ENCODE data around the gene DHX32.

DNA sequence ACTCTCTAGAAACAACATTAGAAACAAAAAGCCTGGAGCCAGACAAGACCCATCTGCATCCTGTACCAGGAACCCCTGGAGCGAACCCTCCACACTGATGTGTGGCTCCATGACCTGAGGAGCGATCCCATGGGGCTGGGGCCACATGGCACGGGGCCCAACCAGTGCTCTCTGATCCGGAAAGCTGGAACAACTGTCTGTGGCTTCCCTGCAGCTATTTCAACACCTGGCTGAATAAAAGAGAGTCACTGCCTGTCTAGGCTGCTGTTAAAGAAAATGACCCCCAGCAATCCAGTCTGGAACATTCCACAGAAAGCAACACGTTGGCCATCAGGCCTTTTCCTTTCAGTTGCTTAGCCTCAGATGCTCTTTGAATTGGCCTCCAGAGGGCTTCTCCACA, 79.0 kb downstream of the DHX32 start:
- TF ChIP-seq CTCF (conservative IDR thresholded peaks at IDR 0.05 in 1 of 2, IDR thresholded peaks at IDR 0.05 in 1 of 2; ENCODE audit: extremely low read depth in 1 of 2, insufficient read depth in 1 of 2, low read depth in 1 of 2, low read length in 2 of 2) (no peak), EZH2 (IDR thresholded peaks at IDR 0.05; ENCODE audit: borderline replicate concordance, low read length) (no peak)

Data from mammary epithelial cell (primary cell).